Activated T-cell treated with anti-CD3 and anti-CD28 coated beads for 24 hours (primary cell): ENCODE data around the gene MAL.
A peak's percentile ranks its signal among the peaks of the same experiment; 100 is the strongest.

ENCODE experiments used
- DNase-seq: peaks from one replicate; pipeline ENCODE4 v3.0.0-alpha.2; 2020; ENCODE audit warnings: low read depth

Gene MAL

GRCh38 chr2:95016616-95017015, 8.9 kb upstream of the MAL start:
- DNase-seq = no peak

- DNase-seq = no peak
Measured at GRCh38 chr2:95017071-95017501, 8.4 kb upstream of the MAL start.

DNA sequence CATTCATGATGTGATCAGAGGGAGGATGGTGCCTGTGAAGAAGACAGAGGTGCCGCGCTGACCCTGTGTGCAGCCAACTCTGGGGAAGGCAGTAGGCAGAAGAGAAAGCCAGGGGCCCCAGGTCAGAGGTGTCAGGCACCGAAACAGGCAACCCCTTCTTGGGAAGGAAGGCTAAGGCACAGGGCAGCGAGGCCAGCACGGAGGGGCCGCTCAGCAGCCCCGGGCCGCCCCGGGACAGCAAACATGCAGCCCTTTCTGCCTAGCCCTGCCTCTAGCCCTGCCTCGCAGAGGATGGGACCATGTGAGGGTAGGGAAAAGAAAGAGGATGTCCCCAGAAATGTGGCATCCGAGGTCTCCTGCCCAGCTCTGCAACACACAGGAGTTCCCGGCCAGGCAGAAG, 7.7 kb upstream of the MAL start:
- DNase-seq = no peak

GRCh38 chr2:95018301-95018700, 7.2 kb upstream of the MAL start:
- DNase-seq = no peak

DNA sequence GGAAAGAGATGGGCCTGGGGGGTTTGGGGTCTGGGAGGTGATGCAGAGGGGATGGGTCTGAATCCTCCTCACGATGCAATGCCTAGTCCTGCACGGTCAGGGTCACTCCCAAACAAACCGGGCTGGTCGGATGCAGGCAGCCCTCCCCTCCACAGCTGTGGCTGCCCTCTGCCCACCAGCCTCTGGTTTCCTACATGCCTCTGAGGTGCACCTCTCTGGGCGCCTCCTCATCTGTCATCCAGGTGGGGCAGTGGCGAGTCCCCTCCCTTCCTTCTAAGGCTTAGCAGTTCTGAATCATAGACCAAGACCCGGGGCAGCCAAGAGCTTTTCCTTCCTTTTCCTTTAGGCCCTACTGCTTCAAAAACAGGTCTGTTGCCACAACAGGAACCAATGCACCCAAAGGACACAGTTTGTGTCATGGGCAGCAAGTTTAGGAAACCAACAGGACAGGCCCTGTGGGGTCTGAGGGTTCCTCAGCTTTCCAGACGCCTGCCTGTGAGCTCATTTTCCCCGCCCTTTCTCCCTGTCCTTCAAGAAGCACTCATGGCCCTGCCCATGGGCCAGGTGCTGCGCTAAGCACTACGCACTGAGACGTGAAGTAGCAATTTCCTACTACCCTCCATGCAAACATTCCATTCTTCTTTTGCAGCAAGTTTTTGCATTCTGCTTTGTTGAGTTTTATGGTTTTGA, 6.5 kb upstream of the MAL start:
- DNase-seq = no peak

GRCh38 chr2:95019572-95019971, 5.9 kb upstream of the MAL start:
- DNase-seq = no peak

DNA sequence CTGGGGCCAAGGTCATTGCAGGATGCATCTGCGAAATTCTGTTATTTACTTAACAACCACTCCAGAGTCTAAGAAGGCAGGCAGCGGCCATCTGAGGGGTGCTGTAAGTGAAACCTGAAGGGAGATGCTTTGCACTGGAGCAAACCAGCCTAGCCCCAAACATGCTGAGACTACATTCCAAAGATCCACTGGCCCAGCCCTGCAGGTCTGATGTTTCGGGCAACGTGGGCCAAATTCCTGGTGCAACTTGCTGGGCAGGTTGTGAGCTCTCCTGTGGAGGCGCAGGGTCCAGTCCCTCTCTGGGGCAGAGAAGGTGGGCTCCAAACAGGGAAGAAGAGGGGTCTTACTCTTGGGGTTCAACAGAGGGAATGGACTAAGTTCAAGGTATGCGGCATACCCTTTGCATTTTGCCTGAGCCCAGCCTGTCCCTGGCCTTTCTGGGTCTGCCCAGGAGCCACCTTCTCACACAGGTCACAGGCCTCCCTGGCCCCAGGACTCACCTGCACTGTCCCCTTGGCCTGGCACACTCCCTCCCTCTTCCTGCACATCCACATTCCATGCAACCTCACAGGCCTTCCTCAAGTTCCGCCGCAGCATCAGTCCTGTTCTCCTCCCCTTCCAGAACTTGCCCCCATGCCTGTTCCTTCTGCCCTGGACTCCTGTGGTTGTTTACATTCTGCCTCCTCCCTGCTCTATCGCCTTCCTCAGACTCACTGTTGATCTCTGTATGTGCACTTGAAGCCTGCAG, 5.1 kb upstream of the MAL start:
- no peak for DNase-seq

DNA sequence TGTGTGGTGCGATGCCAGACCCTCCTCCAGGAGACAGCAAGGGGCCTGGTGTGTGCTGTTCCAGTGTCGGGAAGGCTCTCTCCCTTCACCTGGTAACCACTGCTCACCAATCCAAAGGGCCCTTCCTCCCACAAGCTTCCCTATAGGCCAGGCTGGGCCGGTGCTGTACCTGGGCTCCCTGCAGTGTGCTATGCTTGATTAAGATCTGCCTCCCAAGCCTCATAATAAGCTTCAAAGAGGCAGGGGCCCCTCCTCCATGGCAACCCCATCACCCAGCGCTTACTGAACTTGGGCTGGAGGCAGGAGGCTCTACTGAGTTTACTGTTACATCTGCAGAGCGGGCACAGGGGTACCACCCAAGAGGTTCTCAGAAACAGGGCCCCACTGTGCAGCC, 4.5 kb upstream of the MAL start:
- no peak for DNase-seq

- DNase-seq = no peak
Measured at GRCh38 chr2:95021847-95022246, 3.7 kb upstream of the MAL start.

- peak; percentile 79 for DNase-seq
Measured at GRCh38 chr2:95022309-95023221, 2.9 kb upstream of the MAL start.

- peak; percentile 39 for DNase-seq
Measured at GRCh38 chr2:95023222-95023597, 2.3 kb upstream of the MAL start.

GRCh38 chr2:95024371-95024770, 1.1 kb upstream of the MAL start:
- no peak for DNase-seq

DNA sequence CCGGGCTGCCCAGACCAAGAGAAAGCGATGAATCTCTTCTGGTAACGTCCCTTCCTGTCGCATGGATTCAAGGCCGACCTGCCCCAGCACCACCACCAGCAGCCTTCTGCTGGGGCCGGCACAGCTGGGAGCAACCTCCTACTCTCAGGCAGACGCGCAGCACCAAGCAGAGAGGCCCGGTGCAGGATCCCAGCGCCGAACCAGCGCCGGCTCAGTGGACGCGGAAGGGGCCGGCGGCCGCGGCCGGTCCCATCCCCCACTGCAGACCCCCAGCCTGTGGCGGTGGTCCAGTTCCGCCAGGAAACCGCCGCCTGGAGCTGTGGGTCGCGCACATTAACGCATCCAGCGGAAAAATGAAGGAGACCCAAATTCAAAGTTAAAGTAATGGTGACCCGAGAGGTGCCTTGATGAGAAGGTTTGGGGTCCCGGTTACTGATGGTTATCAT, 525 bp upstream of the MAL start:
- no peak for DNase-seq

DNA sequence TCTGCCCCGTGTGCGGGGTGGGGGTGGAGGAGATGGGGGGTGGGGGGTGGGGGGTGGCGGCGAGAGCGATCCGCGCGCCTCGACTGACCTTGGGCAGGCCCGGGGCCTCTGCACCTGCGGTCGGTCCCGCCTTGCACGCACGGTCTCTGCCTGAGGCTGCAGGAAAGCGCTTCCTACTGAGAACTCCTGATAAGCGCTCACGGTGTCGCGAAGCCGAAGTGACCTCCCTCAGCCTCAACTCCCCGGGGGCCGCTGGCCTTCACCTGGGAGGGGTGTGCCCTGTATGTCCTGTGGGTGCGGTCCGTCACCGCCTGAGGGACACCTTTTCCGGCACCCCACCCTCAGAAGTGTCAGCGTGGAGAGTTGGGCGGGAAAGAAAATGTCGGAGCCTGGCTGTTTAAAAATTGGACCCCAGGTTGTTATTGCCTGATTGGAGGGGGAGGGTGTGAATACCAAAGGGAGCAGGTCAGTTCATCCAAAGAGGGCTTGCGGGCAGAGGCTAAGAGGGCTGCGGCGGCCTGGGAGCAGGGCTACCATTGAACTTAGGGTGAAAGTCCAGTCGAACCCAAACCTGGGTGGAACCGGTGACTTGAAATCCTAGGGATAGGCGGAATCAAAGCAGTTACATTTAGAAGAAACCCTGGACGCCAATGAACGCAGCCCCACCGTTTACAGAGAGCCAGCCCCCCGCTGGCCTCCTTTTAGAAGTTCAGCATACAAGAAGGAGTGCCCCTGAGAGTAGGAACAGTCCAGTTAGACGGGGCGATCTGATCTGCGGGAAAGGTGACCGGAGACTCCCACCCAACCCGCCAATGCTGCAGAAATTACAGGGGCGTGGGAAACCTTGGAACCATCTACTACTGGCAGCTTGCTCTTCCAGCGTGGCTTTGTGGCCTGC, 1.2 kb downstream of the MAL start:
- no peak for DNase-seq

GRCh38 chr2:95027369-95027720, 1.8 kb downstream of the MAL start:
- no peak for DNase-seq

- DNase-seq = no peak
Measured at GRCh38 chr2:95029898-95030341, 4.4 kb downstream of the MAL start.

- no peak for DNase-seq
Measured at GRCh38 chr2:95030496-95030895, 5.0 kb downstream of the MAL start.

GRCh38 chr2:95031076-95031725, 5.7 kb downstream of the MAL start:
- no peak for DNase-seq

DNA sequence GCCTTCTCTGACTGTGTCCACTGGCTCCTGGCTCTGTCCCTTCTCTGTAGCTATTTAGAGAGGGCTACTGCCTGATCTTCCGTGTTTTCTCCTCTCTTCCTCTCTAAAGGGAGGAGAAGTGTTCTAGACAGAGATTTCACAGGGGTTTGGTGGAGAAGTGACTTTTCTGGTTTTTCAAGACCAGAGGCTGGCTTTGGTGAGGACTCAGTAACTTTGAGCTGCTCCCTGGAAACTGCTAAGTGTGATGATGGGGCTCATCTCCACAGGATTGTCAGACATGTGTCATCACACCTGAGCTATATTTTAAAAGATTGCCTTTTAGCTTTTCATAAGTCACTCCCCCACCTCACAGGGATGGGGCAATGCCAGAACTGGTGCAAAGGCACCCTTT, 6.2 kb downstream of the MAL start:
- DNase-seq = no peak

DNA sequence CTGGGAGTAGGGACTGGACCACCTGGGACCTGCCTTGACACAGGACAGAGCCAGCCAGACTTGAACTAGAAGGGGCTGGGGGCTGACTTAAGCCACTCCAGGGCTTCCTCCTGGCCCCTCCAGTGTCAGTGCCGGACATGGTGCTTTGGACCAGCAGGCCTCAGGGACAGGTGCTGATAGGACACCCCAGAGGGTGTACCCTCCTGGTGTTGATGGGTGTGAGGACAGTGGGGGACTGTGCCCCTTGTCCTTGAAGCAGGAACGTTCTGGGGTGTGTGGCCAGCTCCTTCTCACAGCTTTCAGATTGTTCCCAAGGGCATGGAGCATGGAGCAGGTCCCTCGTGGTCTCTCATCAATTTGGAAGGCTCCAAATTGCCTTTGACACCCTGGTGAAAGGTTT, 6.8 kb downstream of the MAL start:
- DNase-seq = no peak
